Osteoblast (primary cell): ENCODE data around the gene CEMP1. TPM values are rescaled to one million over a fixed set of nuclear protein-coding genes. Genes with fewer than 3 reads are reported as not detected.
A peak's percentile ranks its signal among the peaks of the same experiment; 100 is the strongest.

Experiments used
- DNase-seq: peaks from one replicate; pipeline ENCODE4 v3.0.0; 2011; ENCODE audit warnings: low spot score, mixed read lengths; ENCODE audit not compliant: insufficient read length; ENCODE audit errors: missing footprints
- H2AFZ ChIP-seq: 2 replicates; pipeline ENCODE4 v1.6.0; 2011; ENCODE audit warnings: mild to moderate bottlenecking, low read length
- H3K27ac ChIP-seq: 2 replicates; pipeline ENCODE4 v1.5.1; 2011; ENCODE audit warnings: mild to moderate bottlenecking, low read depth, low read length, moderate library complexity
- H3K27me3 ChIP-seq: 2 replicates; pipeline ENCODE4 v1.6.0; 2012; ENCODE audit warnings: mild to moderate bottlenecking, control low read depth, inconsistent platforms, low read length, moderate library complexity; ENCODE audit not compliant: insufficient read depth
- H3K36me3 ChIP-seq: 2 replicates; pipeline ENCODE4 v1.5.1; 2011; ENCODE audit warnings: mild to moderate bottlenecking, low read length, control low read depth, moderate library complexity; ENCODE audit not compliant: insufficient read depth
- H3K4me1 ChIP-seq: 2 replicates; pipeline ENCODE4 v1.5.1; 2011; ENCODE audit warnings: mild to moderate bottlenecking, low read length, control low read depth, moderate library complexity; ENCODE audit not compliant: insufficient read depth
- H3K4me2 ChIP-seq: 2 replicates; pipeline ENCODE4 v1.6.0; 2011; ENCODE audit warnings: mild to moderate bottlenecking, low read length; ENCODE audit not compliant: insufficient read depth
- H3K4me3 ChIP-seq: fragments of 200-600 bp; sonication (generic); 3 replicates; pipeline ENCODE4 v1.5.1; 2012; ENCODE audit warnings: mild to moderate bottlenecking, low read length, inconsistent platforms; ENCODE audit not compliant: insufficient read depth
- H3K79me2 ChIP-seq: 2 replicates; pipeline ENCODE4 v1.6.0; 2012; ENCODE audit warnings: mild to moderate bottlenecking, low read length, control low read depth, inconsistent platforms; ENCODE audit not compliant: insufficient read depth
- H3K9me3 ChIP-seq: 2 replicates; pipeline ENCODE4 v1.5.1; 2011; ENCODE audit warnings: low read depth, low read length, control low read depth
- H4K20me1 ChIP-seq: 2 replicates; pipeline ENCODE4 v1.6.0; 2012; ENCODE audit warnings: mild to moderate bottlenecking, low read length, control low read depth; ENCODE audit not compliant: insufficient read depth
- CTCF ChIP-seq: IDR thresholded peaks from 2 replicates; pipeline ENCODE4 v1.5.1; 2011; ENCODE audit warnings: mild to moderate bottlenecking, low read depth, low read length, moderate library complexity; ENCODE audit errors: extremely low read depth
- total RNA-seq: library from RNA; depleted of rRNA; stranded (reverse); fragments of >200 nt; gene quantifications from 2 replicates; pipeline ENCODE4 v1.2.3, GENCODE V29; 2012

The CEMP1 gene
- total RNA-seq, 1 donor = not detected

- no peaks in the 10 kb centered on the region for H3K9me3 ChIP-seq
- H3K4me3 ChIP-seq = no peak overlapping the region
- no peaks in the 10 kb centered on the region for H3K79me2 ChIP-seq
- H3K4me1 ChIP-seq = peaks cover 10% of the 10 kb centered on the region
- H2AFZ ChIP-seq = peak overlapping the region; percentile 29
- TF ChIP-seq CTCF = no peak
- H3K4me2 ChIP-seq = no peak overlapping the region
- peaks cover 15% of the 10 kb centered on the region for H3K36me3 ChIP-seq
- no peaks in the 10 kb centered on the region for H3K27me3 ChIP-seq
- DNase-seq = peak; percentile 89
- H4K20me1 ChIP-seq = peaks cover 28% of the 10 kb centered on the region
- H3K27ac ChIP-seq = no peak overlapping the region
These were observed 34.0 kb downstream of the CEMP1 start for GRCh38 chr16:2497116-2497630.

GRCh38 chr16:2496223-2497115, 34.7 kb downstream of the CEMP1 start:
- peaks cover 2% of the 10 kb centered on the region for H3K79me2 ChIP-seq
- no peaks in the 10 kb centered on the region for H3K9me3 ChIP-seq
- no peak for TF ChIP-seq CTCF
- no peak overlapping the region for H2AFZ ChIP-seq
- H3K4me1 ChIP-seq = peaks cover 10% of the 10 kb centered on the region
- H3K4me3 ChIP-seq = no peak overlapping the region
- H4K20me1 ChIP-seq = peaks cover 21% of the 10 kb centered on the region
- peaks cover 11% of the 10 kb centered on the region for H3K36me3 ChIP-seq
- no peak overlapping the region for H3K4me2 ChIP-seq
- H3K27me3 ChIP-seq = no peaks in the 10 kb centered on the region
- no peak overlapping the region for H3K27ac ChIP-seq
- DNase-seq = peak; percentile 73

GRCh38 chr16:2495041-2495440, 36.2 kb downstream of the CEMP1 start:
- H3K79me2 ChIP-seq = peaks cover 11% of the 10 kb centered on the region
- no peak overlapping the region for H3K4me3 ChIP-seq
- DNase-seq = no peak
- peaks cover 10% of the 10 kb centered on the region for H3K4me1 ChIP-seq
- H3K27me3 ChIP-seq = no peaks in the 10 kb centered on the region
- H3K4me2 ChIP-seq = no peak overlapping the region
- TF ChIP-seq CTCF = no peak
- no peak overlapping the region for H3K27ac ChIP-seq
- H3K9me3 ChIP-seq = no peaks in the 10 kb centered on the region
- H2AFZ ChIP-seq = no peak overlapping the region
- H4K20me1 ChIP-seq = peaks cover 18% of the 10 kb centered on the region
- peaks cover 15% of the 10 kb centered on the region for H3K36me3 ChIP-seq

- peaks cover 15% of the 10 kb centered on the region for H3K36me3 ChIP-seq
- H3K4me1 ChIP-seq = peaks cover 10% of the 10 kb centered on the region
- peaks cover 15% of the 10 kb centered on the region for H3K79me2 ChIP-seq
- no peak overlapping the region for H3K4me3 ChIP-seq
- peaks cover 22% of the 10 kb centered on the region for H4K20me1 ChIP-seq
- no peak overlapping the region for H2AFZ ChIP-seq
- TF ChIP-seq CTCF = no peak
- no peak for DNase-seq
- H3K4me2 ChIP-seq = no peak overlapping the region
- no peak overlapping the region for H3K27ac ChIP-seq
- H3K27me3 ChIP-seq = no peaks in the 10 kb centered on the region
- no peaks in the 10 kb centered on the region for H3K9me3 ChIP-seq
These were observed 36.6 kb downstream of the CEMP1 start for GRCh38 chr16:2494616-2495015.
